OCI-LY7 (cell line): ENCODE measurements around the gene EIF4ENIF1. TPM values are rescaled to one million over a fixed set of nuclear protein-coding genes. Genes with fewer than 3 reads are reported as not detected.

Source experiments
- Bru-seq: library from RNA; stranded (reverse); fragments of 400-500 nt; gene quantifications from one replicate; lab custom pipeline; 2021; lab: Mats Ljungman, UMichigan
- BruChase-seq, 2 experiments: library from RNA; stranded (reverse); fragments of 400-500 nt; gene quantifications; one replicate each; lab custom pipeline; 2021; lab: Mats Ljungman, UMichigan
- BruUV-seq: library from RNA; stranded (reverse); fragments of 400-500 nt; replicated peaks from 2 replicates; lab custom pipeline; 2021; lab: Mats Ljungman, UMichigan
- CTCF ChIA-PET: fragments of 300-600 bp; sonication (Branson Sonifier 250); formaldehyde crosslinking; loops from one replicate; lab custom pipeline; 2022; ENCODE audit warnings: antibody characterized with exemption; ENCODE audit not compliant: unreplicated experiment; lab: Charles Lee
- POLR2A ChIA-PET: fragments of 300-600 bp; sonication (Branson Sonifier 250); formaldehyde crosslinking; loops from one replicate; lab custom pipeline; 2022; ENCODE audit warnings: antibody characterized with exemption; lab: Charles Lee
- DNase-seq: peaks from one replicate; pipeline ENCODE4 v3.0.0-alpha.2; 2015; ENCODE audit warnings: low spot score
- H2AFZ ChIP-seq: fragments of 200-600 bp; sonication (generic), shearing (Covaris generic); 2 replicates; pipeline ENCODE4 v1.6.1; 2014; ENCODE audit warnings: mild to moderate bottlenecking, antibody characterized with exemption, low read length, moderate library complexity
- H3K27ac ChIP-seq: fragments of 200-600 bp; sonication (generic); 2 replicates; pipeline ENCODE4 v1.5.1; 2014; ENCODE audit warnings: mixed run types, low read depth, mild to moderate bottlenecking, moderate library complexity, low read length, inconsistent platforms; ENCODE audit not compliant: poor library complexity, severe bottlenecking
- H3K36me3 ChIP-seq: fragments of 200-600 bp; sonication (generic); 2 replicates; pipeline ENCODE4 v1.6.1; 2014; ENCODE audit warnings: mild to moderate bottlenecking, antibody characterized with exemption, low read length, moderate library complexity, mixed read lengths; ENCODE audit not compliant: insufficient read depth
- H3K4me1 ChIP-seq: fragments of 200-600 bp; sonication (generic); 2 replicates; pipeline ENCODE4 v1.5.1; 2014; ENCODE audit warnings: mild to moderate bottlenecking, low read length; ENCODE audit not compliant: insufficient read depth, poor library complexity, severe bottlenecking
- H3K4me2 ChIP-seq: fragments of 200-600 bp; sonication (generic); 2 replicates; pipeline ENCODE4 v1.6.1; 2014; ENCODE audit warnings: mild to moderate bottlenecking, low read length
- H3K4me3 ChIP-seq: fragments of 200-600 bp; sonication (generic); 2 replicates; pipeline ENCODE4 v1.5.1; 2014; ENCODE audit warnings: mild to moderate bottlenecking, low read depth, low read length; ENCODE audit not compliant: poor library complexity, severe bottlenecking
- H3K79me2 ChIP-seq: fragments of 200-600 bp; sonication (generic); 2 replicates; pipeline ENCODE4 v1.6.1; 2016; ENCODE audit warnings: low read depth, mild to moderate bottlenecking, low read length, moderate library complexity, mixed read lengths; ENCODE audit not compliant: insufficient read depth
- H3K9me2 ChIP-seq: fragments of 200-600 bp; sonication (generic); 2 replicates; pipeline ENCODE4 v1.6.1; 2016; ENCODE audit warnings: mild to moderate bottlenecking, low read length, mixed read lengths; ENCODE audit not compliant: insufficient read depth
- H3K9me3 ChIP-seq: fragments of 200-600 bp; sonication (generic); 2 replicates; pipeline ENCODE4 v1.6.1; 2014; ENCODE audit warnings: mild to moderate bottlenecking, mixed run types, low read length, mixed read lengths
- H4K20me1 ChIP-seq: fragments of 200-600 bp; sonication (generic); 2 replicates; pipeline ENCODE4 v1.6.1; 2014; ENCODE audit warnings: mild to moderate bottlenecking, antibody characterized with exemption, low read length, moderate library complexity, mixed read lengths; ENCODE audit not compliant: insufficient read depth
- EZH2phosphoT487 ChIP-seq: fragments of 200-600 bp; sonication (generic); IDR thresholded peaks from 2 replicates; pipeline ENCODE4 v1.6.1; 2018; ENCODE audit warnings: low read depth, borderline replicate concordance, mild to moderate bottlenecking, mixed run types, antibody characterized with exemption, low read length, moderate library complexity, mixed read lengths
- intact Hi-C: fragments of 100-400 bp; cut with micrococcal nuclease; formaldehyde crosslinking; loops from one replicate; pipeline ENCODE4 v1.10.0; 2022; ENCODE audit not compliant: unreplicated experiment
- long read RNA-seq: library from polyadenylated mRNA; stranded (forward); transcript quantifications from one replicate; pipeline ENCODE4 v2.0.0, GENCODE V29; 2022
- total RNA-seq, 2 experiments: library from RNA; depleted of rRNA in 1 of 2; stranded (reverse); fragments of >200 nt in 1 of 2; shearing (Covaris generic) in 1 of 2; gene quantifications; 2 replicates each; pipeline ENCODE4 v1.2.3, GENCODE V29; 2014 to 2022
- TF ChIP-seq, protein P1 (sequence below): fragments of 200-600 bp; sonication (generic); conservative IDR thresholded peaks from 2 replicates; pipeline ENCODE4 v1.5.1; 2014; ENCODE audit warnings: mild to moderate bottlenecking, antibody characterized with exemption, low read length, moderate library complexity, mixed read lengths

The EIF4ENIF1 gene, protein sequence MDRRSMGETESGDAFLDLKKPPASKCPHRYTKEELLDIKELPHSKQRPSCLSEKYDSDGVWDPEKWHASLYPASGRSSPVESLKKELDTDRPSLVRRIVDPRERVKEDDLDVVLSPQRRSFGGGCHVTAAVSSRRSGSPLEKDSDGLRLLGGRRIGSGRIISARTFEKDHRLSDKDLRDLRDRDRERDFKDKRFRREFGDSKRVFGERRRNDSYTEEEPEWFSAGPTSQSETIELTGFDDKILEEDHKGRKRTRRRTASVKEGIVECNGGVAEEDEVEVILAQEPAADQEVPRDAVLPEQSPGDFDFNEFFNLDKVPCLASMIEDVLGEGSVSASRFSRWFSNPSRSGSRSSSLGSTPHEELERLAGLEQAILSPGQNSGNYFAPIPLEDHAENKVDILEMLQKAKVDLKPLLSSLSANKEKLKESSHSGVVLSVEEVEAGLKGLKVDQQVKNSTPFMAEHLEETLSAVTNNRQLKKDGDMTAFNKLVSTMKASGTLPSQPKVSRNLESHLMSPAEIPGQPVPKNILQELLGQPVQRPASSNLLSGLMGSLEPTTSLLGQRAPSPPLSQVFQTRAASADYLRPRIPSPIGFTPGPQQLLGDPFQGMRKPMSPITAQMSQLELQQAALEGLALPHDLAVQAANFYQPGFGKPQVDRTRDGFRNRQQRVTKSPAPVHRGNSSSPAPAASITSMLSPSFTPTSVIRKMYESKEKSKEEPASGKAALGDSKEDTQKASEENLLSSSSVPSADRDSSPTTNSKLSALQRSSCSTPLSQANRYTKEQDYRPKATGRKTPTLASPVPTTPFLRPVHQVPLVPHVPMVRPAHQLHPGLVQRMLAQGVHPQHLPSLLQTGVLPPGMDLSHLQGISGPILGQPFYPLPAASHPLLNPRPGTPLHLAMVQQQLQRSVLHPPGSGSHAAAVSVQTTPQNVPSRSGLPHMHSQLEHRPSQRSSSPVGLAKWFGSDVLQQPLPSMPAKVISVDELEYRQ
- total RNA-seq (2014; rRNA removed; shearing (Covaris generic)) (12.5 and 18.1 TPM in 2 replicates), total RNA-seq (2022) (40.3 and 46.0 TPM in 2 replicates), Bru-seq, nascent RNA (percentile 72 among the genes with signal in this experiment), BruChase-seq, experiment 1, labeled RNA remaining after a 6-hour chase (percentile 71 among the genes with signal in this experiment), BruChase-seq, experiment 2, labeled RNA remaining after a 2-hour chase (percentile 72 among the genes with signal in this experiment)
- long read RNA-seq, transcript EIF4ENIF1-201 (19 exons, 3,544 nt) = major isoform, 8 of 84 reads
- long read RNA-seq, partial matches to known transcripts = 42 of 84 reads
- long read RNA-seq, other reads (novel, unspliced or antisense) = 34 of 84 reads

- Histone ChIP-seq H3K79me2 (peaks cover 36% of the 10 kb centered on the region), H3K36me3 (peaks cover 25% of the 10 kb centered on the region), H3K4me1 (peaks cover 50% of the 10 kb centered on the region), H3K4me2 (peak within 1 kb of the TSS; percentile 95), H3K27ac (peak within 1 kb of the TSS; percentile 97), H3K9me2 (no peaks in the 10 kb centered on the region), H3K9me3 (no peaks in the 10 kb centered on the region), H3K4me3 (peak within 1 kb of the TSS; percentile 79), H4K20me1 (peaks cover 7% of the 10 kb centered on the region; the same call in 1 of the 2 replicates), H2AFZ (peak within 1 kb of the TSS; percentile 21; the same call in 1 of the 2 replicates)
- DNase-seq = peak; percentile 87
- POLR2A ChIA-PET = interaction anchor here (0.8 to 1.2 kb wide), 2 partner anchors 141 kb away, joined by 3 read pairs; no protein-coding TSS in a partner anchor
- no peak for TF ChIP-seq EZH2phosphoT487
- TF ChIP-seq, protein P1, sequence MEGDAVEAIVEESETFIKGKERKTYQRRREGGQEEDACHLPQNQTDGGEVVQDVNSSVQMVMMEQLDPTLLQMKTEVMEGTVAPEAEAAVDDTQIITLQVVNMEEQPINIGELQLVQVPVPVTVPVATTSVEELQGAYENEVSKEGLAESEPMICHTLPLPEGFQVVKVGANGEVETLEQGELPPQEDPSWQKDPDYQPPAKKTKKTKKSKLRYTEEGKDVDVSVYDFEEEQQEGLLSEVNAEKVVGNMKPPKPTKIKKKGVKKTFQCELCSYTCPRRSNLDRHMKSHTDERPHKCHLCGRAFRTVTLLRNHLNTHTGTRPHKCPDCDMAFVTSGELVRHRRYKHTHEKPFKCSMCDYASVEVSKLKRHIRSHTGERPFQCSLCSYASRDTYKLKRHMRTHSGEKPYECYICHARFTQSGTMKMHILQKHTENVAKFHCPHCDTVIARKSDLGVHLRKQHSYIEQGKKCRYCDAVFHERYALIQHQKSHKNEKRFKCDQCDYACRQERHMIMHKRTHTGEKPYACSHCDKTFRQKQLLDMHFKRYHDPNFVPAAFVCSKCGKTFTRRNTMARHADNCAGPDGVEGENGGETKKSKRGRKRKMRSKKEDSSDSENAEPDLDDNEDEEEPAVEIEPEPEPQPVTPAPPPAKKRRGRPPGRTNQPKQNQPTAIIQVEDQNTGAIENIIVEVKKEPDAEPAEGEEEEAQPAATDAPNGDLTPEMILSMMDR = no peak
- intact Hi-C loops = loop anchor here (1.0 to 10.0 kb wide), 5 partner anchors 140 to 985 kb away; partner anchors contain the start of genes DEPDC5, FBXO7, PATZ1 and PIK3IP1
- no TSS peak for BruUV-seq
- CTCF ChIA-PET = interaction anchor here (0.5 kb wide), 1 partner anchor 268 kb away, joined by 3 read pairs; no protein-coding TSS in a partner anchor
Observed at GRCh38 chr22:31489632-31490495, at the start of gene EIF4ENIF1. Gene EIF4ENIF1, minus strand, starts transcription at chr22:31489842. Its CDS starts 1,124 bp downstream, at chr22:31488718.

GRCh38 chr22:31538815-31539214 lies 49.2 kb upstream of the EIF4ENIF1 start:
- H3K9me2 ChIP-seq = no peaks in the 10 kb centered on the region
- no peaks in the 10 kb centered on the region for H4K20me1 ChIP-seq
- intact Hi-C loops = no loop called here
- no peak overlapping the region for H3K4me2 ChIP-seq
- no peak overlapping the region for H2AFZ ChIP-seq
- BruUV-seq = no TSS peak
- H3K79me2 ChIP-seq = no peaks in the 10 kb centered on the region
- H3K36me3 ChIP-seq = peaks cover 39% of the 10 kb centered on the region
- POLR2A ChIA-PET = interaction anchor here (0.7 kb wide), 1 partner anchor 91 kb away, joined by 4 read pairs; no protein-coding TSS in a partner anchor
- no peaks in the 10 kb centered on the region for H3K9me3 ChIP-seq
- H3K4me1 ChIP-seq = peaks cover 4% of the 10 kb centered on the region
- TF ChIP-seq, protein P1 = no peak
- no peak for TF ChIP-seq EZH2phosphoT487
- no peak overlapping the region for H3K27ac ChIP-seq
- DNase-seq = no peak
- no peak overlapping the region for H3K4me3 ChIP-seq
- CTCF ChIA-PET = no interaction called here
